ENCODE measurements around the gene ABI1. TPM values are rescaled to one million over a fixed set of nuclear protein-coding genes. Genes with fewer than 3 reads are reported as not detected.

ABI1 gene
- total RNA-seq, 1 donor, result 71.4 TPM

- no peak for TF ChIP-seq CTCF (IDR thresholded peaks at IDR 0.05; ENCODE audit: insufficient read depth, low read length)
- DNase-seq (ENCODE audit: low read depth), result no peak
- H3K4me3 ChIP-seq (ENCODE audit: low read depth, low read length), result no peak overlapping the region
These were observed 45.3 kb downstream of the ABI1 start for GRCh38 chr10:26815500-26815899.

GRCh38 chr10:26810435-26811026 is 50.2 kb downstream of the ABI1 start:
- H3K4me3 ChIP-seq (ENCODE audit: low read depth, low read length), result no peak overlapping the region
- DNase-seq (ENCODE audit: low read depth), result no peak
- no peak for TF ChIP-seq CTCF (IDR thresholded peaks at IDR 0.05; ENCODE audit: insufficient read depth, low read length)

GRCh38 chr10:26809973-26810372 is 50.8 kb downstream of the ABI1 start:
- no peak overlapping the region for H3K4me3 ChIP-seq (ENCODE audit: low read depth, low read length)
- no peak for DNase-seq (ENCODE audit: low read depth)
- TF ChIP-seq CTCF (IDR thresholded peaks at IDR 0.05; ENCODE audit: insufficient read depth, low read length), result no peak

GRCh38 chr10:26807532-26807931 is 53.2 kb downstream of the ABI1 start:
- no peak overlapping the region for H3K4me3 ChIP-seq (ENCODE audit: low read depth, low read length)
- no peak for DNase-seq (ENCODE audit: low read depth)
- no peak for TF ChIP-seq CTCF (IDR thresholded peaks at IDR 0.05; ENCODE audit: insufficient read depth, low read length)

- no peak overlapping the region for H3K4me3 ChIP-seq (ENCODE audit: low read depth, low read length)
- no peak for DNase-seq (ENCODE audit: low read depth)
- TF ChIP-seq CTCF (IDR thresholded peaks at IDR 0.05; ENCODE audit: insufficient read depth, low read length), result no peak
These were observed 54.2 kb downstream of the ABI1 start for GRCh38 chr10:26806557-26806956.

GRCh38 chr10:26805567-26806245 is 55.1 kb downstream of the ABI1 start:
- DNase-seq (ENCODE audit: low read depth), result peak; percentile 22

More at GRCh38 chr10:26805567-26806245, 55.1 kb downstream of the ABI1 start:
- H3K4me3 ChIP-seq (ENCODE audit: low read depth, low read length), result no peak overlapping the region
- TF ChIP-seq CTCF (IDR thresholded peaks at IDR 0.05; ENCODE audit: insufficient read depth, low read length), result no peak

Data from fibroblast of the aortic adventitia (primary cell).